Fibroblast of skin of back (primary cell): ENCODE data around the gene PARVB.
"Not testable (repeated sequence)": the region's sequence is repeated elsewhere in the genome, so short reads cannot be mapped to it uniquely, and the experiment has no call there.

Experiments used
- DNase-seq: peaks from one replicate; pipeline ENCODE4 v3.0.0-alpha.2; 2013

The PARVB gene

GRCh38 chr22:44089717-44090570, 65.8 kb downstream of the PARVB start:
- no peak for DNase-seq

DNA sequence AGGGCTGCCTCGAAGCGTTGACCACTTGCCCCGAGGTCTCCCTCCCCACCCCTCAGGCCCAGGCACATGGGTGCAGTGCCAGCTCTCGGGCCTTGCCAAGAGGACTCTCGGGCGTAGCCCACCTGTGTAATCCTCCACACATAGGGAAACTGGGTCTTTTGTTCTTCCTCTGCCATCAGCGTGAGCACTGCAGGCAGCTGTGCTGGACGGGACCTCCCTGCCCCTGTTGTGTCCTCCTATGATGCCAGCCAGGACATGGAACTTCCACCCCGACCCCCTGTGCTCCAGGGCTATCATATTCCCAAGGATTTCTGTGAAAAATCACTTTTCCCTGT, 66.4 kb downstream of the PARVB start:
- DNase-seq = no peak

DNA sequence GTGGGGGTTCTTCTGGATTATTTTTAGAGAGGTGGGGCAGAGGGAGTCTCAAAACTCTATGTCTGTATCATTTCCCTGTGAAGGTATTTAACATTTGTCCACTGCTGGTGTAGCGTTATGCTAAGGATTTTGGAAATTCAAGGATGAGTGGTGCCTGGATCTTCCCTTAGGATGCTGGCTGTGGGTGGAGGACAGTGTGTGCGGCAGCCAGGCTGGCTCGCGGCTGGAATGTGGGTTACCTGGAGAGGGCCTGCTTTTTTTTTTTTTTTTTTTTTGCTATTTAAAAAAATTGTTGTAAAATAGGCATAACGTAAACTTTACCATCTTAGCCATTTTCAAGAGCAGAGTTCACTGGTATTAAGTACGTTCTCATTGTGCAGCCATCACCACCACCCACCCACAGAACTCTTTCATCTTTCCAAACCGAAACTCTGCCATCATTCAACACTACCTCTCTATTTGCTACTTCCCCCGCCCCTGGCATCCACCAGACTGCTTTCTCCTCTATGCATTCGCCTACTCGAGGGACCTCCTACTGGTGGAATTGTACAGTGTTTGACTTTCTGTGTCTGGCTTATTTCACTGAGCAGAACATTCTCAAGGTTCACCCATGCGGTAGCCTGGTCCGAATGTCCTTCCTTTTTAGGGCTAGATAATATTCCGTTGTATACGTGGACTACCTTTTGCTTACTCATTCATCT, 67.1 kb downstream of the PARVB start:
- peak; percentile 23 for DNase-seq

DNA sequence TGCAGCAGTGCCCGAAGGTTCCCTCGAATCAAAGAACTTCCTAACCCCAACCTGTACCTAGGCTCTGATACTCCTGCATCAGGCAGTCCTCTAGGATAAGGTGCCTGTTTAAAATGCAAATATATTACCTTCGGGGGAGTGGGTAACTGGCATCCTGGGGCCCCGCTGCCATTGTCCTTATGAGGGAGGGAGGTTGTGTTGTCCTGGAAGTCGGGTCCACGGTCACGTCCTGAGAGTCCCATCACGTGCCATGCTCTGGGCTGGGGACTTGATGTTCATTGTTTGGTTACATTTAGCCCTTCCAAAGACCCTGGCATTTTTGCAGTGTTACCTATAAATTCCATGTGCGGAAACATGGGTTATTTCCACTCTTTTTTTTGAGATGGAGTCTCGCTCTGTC, 67.6 kb downstream of the PARVB start:
- DNase-seq = no peak

DNA sequence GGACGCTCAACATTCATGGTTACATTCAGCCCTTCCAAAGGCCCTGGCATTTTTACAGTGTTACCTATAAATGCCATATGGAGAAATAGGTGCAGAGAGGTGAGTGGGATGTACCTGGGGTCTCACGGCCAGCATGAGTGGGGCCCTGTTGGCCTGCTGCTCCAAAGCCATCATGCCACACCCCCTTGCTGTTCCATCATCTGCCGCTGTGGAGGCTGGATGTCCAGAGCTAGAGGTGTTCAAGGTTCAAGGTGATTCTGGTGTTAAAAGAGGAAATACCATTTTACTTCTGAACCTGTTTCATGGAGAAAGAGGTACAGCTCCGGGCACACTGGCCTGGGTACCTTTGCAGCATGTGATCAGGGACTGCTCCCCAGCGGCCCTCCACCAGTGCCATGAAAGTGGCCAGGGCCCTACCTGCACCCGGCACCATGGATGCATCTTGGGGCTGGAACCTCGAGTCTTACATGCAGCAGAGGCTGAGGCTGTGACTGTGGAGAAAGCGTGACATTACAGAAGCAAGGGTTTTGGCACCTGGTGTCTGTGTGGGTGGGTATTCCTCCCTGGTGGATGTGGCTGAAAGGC, 68.6 kb downstream of the PARVB start:
- no peak for DNase-seq

- no peak for DNase-seq
These were observed 69.7 kb downstream of the PARVB start for GRCh38 chr22:44093791-44094190.

GRCh38 chr22:44094751-44095302, 70.7 kb downstream of the PARVB start:
- DNase-seq = no peak

DNA sequence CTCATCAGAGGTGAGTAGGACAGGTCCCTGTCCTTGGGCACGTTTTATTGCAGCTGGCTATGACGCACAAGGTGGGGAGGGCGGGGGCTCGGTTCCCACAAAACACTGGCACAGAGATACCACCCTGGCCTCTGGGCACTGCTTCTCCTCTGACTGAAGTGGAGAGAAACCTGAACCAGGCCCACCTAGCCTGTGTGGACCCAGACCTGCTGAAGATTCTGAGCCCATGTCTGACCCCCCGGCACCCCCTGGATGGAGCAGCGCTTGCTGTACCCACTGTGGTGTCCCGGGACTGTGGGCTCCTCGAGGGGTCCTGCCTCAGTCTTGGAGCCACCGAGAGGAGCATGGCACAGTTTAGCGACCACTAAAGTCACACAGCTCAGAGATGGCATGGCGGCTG, 72.6 kb downstream of the PARVB start:
- DNase-seq = no peak

GRCh38 chr22:44097263-44098020, 73.3 kb downstream of the PARVB start:
- DNase-seq = no peak

DNA sequence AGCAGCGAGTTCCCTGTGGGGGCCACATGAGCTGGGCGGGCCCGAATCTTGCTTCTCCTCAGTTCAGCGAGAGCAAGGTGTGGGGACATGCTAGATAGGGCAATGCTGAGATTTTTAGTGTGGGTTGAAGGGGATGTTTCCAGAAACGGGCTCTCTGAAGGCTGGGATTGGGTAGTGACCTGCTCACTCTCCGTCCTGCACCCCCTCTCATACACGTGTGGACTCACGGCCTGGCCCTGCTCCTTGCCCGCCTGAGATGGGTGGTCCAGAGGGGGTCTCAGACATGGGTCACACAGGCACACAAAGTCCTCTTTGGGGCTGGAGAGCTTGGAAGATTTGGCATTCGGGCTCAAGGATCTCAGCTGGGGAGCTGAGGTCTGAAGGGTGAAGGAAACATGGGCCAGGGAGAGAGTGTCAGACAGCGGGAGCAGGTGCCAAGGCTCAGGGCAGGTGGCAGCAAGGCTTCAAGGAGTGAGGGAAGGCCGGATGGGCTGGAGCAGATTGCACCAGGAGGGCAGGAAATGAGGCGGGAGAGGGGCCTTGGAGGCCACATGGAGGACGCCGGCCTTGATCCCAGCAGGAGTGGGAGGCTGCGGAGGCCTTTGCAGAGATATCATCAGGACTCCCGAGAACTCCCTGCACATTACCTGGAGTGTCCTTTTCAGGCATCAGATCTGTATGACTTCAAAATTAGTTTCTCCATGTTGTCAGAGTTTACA, 74.1 kb downstream of the PARVB start:
- no peak for DNase-seq

- no peak for DNase-seq
These were observed 74.9 kb downstream of the PARVB start for GRCh38 chr22:44098966-44099530.

DNA sequence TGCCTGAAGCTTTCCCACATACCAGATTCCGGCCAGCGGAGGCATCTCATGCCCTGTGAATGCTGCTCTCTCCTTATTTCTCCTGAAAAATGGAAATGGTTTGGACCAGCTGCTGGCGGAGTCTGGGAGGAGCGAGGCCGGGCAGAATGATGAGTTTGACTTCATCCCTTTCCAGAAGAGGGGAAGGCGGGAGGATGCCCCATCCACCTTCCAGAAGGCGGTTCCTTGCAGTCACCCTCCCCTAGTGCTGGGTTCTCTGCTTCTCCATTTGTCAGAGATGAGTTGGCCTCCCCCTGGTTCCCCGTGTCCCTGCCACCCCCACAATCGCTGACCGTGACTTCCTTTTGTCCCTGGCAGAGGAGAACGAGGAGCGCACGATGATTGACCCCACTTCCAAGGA, 75.6 kb downstream of the PARVB start:
- DNase-seq = no peak

- DNase-seq = no peak
These were observed 76.3 kb downstream of the PARVB start for GRCh38 chr22:44100411-44100810.

- DNase-seq = no peak
These were observed 78.0 kb downstream of the PARVB start for GRCh38 chr22:44102121-44102520.

DNA sequence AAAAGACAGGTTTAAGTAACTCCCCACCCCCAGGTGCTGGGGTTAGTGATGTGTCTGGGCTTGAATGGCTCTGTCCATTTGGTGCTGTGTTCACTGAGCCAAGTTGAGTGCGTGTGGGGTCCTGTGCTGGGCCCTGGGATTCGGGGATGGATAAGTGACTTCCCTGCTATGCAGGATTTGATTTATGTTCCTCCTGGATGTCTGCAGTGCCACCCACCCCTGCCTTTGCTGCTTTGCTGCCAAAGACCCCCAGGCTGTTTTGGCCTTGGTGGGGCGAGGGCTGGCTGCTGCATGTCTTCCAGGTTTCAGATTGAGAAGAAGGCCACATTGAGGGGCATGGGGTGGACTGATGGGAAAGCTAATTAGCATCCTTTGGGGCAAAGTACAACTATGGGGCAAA, 78.8 kb downstream of the PARVB start:
- DNase-seq = no peak

DNA sequence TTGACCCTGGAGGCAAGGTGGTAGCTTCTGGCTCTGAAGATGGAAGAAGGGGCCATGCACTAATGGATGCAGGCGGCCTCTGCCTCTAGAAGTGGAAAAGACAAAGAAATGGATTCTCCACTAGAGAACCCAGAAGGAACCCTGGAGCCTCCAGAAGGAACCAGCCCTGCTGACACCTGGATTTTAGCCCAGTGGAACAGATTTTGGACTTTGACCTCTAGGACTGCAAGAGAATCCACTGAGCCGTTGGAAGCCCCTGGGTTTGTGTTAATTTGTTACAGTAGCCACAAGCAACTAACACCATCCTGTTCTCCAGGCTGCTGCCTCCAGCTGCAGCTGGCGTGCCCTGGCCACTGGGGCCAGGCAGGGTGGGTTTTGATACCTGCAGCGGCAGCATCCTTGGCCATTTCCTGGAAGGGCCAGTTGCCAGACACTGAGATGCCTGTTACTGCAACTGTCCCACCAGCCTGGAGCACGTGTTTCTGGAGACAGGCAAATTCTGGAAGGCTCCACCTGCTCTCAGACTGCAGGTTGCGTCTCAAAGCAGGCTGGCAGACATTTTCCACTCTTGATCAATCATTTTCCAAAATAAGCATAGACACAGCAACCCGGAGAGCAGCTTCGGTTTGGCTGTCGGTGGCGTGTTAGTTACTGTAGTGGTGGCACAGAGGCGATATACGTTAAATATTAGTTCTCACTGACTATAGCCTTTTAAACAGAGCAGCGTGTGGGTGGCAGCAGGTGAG, 79.8 kb downstream of the PARVB start:
- no peak for DNase-seq

DNA sequence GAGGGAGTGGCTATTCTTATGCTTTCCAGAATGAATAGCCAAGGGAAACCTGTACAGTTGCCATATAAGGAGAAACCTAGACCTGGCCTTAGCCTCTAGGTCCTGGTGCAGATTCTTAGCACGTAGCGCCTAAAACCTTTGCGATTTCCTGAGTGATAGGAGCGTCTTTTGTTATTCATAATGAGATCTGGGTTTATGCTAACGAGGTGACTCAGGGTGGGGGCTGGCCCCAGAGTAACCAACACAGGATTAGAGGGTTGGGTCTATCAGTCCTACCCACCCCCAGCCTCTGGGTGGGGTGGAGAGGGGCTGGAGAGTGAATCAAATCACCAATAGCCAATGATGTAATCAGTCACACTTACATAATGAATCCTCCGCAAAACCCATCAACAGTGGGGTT, 83.2 kb downstream of the PARVB start:
- DNase-seq = no peak

DNA sequence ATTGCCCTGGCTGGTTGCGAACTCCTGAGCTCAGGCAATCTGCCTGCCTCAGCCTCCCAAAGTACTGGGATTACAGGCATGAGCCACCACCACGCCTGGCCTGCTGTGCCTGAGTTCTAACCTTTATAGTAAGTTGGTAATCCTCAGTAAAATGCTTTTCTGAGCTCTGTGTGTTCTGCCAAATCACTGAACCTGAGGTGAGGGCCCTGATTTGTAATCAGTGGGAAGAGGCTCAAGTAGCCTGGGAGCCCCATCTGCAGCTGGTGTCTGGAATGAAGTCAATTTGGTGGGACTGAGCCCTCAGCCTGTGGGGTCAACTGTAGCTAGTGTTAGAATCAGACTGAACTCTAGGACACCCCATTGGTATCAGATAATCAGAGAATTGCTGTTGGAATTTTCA, 84.0 kb downstream of the PARVB start:
- DNase-seq = no peak

GRCh38 chr22:44108806-44109385, 84.8 kb downstream of the PARVB start:
- DNase-seq = peak; percentile 11

- no peak for DNase-seq
These were observed 85.3 kb downstream of the PARVB start for GRCh38 chr22:44109416-44109815.

GRCh38 chr22:44110656-44111055, 86.6 kb downstream of the PARVB start:
- DNase-seq = not testable (repeated sequence)
